Hematopoietic multipotent progenitor cell treated with erythropoietin and hydrocortisone succinate and interleukin-3 and kit ligand, for 6 days (in vitro differentiated cells): ENCODE data around the gene FBLN2.
"Not testable (repeated sequence)": the region's sequence is repeated elsewhere in the genome, so short reads cannot be mapped to it uniquely, and the experiment has no call there.

ENCODE experiments used
- DNase-seq: peaks from one replicate; pipeline ENCODE4 v3.0.0-alpha.2; 2015

Gene FBLN2

DNA sequence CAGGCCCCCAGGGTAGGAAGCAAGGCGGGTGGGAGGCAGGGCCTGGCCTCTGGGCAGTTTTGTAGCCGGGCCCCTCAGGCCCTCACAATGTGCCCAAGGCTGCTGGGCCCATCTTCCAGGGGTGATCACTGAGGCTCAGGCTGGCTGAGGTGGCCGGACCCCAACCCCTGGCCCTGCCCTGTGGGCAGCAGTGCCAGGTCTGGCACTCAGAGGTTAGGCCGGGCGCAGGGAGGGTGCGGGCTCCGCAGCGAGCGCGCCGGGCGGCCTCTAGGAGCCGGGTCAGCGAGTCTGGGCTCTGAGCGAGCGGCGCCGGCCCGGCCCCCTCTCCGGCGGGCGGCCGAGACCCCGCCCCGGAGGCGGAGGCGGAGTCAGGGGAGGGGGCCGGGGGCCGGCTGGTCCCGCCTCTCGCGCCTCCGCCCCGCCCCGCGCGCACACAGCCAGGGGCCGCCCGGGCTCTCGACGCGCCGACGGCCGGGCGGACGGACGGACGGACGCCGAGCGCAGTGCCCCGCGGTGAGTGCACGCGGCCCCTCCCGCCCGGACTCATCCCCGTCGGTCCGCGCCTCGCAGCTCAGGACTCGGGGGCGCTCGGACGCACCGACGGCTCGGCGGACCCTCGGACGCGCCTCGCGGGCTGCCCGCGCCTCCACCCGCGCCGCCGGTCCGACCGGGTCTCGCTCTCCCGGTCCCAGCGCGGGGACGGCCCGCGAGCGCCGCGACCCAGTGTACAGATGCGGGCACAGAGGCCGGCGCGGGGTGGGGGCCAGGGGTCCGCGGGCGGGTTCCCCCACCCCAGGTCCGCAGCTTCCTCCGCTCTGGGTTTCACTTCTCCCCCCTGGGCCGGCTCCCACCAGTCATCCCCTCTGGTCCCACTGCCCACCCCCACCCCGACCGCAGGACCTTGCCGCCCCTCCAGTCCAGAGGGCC lies at the start of gene FBLN2:
FBLN2 (plus strand) TSS at position 430 of the 927 bp plus-strand sequence. CDS start 21,231 bp downstream, outside the sequence.
- DNase-seq, result peak; percentile 60

DNA sequence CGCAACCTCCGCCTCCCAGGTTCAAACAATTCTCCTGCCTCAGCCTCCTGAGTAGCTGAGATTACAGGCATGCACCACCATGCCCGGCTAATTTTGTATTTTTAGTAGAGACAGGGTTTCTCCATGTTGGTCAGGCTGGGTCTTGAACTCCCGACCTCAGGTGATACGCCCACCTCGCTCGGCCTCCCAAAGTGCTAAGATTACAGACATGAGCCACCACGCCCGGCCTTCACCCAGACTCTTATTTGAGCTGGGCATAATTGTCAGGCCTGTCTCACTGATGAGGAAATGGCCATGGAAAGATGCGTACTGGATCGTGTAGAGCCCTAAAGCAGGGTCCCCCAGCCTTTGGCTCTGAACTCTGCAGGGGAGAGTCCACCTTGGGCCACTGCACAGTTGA lies 49.7 kb upstream of the FBLN2 start:
- DNase-seq, result not testable (repeated sequence)

DNA sequence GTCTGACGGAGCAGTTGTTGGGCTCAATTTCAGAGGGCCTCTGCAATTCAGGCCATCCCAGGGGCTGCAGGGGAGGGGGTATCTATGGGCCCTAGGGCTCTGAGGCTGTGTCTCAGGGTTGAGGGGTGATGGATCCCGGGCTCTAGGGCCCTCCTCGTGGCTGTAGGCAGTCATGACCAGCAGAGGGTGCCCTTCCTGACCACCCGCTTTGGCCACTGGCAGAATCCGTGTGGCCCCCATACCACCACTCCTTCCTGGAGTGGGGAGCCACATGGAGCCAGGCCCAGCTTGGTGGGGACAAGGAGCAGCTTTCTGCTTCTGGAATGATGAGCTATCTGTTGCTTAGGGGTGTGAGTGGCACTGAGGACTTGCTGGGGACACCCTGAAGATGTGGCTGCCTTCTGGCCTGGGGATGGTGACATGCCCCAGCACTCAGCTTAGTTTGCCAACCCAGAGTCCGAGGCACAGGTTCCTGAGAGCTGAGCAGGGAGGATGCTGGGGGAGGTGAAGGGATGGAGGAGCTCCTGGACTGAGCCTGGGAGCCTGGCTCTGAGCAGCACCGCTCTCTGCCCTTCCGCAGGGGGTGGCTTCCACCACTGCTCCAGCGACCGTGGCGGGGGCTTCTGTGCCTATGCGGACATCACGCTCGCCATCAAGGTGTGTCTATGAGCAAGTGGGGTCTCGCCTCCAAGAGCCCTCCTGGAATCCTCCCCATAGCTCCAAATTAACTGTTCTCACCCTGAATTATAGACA lies 48.6 kb upstream of the FBLN2 start:
- peak; percentile 65 for DNase-seq

DNA sequence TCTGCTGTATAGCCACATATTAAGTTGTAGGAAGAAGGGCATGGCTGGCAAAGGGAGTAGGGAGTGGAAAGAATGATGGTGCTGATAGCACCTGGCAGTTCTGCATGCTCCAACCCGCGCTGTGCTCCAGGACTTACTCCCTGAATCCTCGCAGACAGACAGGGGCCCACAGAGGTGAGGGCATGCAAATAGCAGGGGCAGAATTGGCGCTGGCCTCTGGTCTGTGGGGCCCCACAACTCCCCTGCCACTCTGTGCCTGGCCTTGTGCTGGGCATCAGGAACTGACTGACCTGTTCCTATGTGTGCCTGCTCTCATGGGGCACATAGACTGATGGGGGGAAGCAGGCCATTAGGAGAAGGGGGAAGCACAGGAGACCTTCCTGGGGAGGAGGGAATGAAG lies 47.9 kb upstream of the FBLN2 start:
- DNase-seq, result no peak

DNA sequence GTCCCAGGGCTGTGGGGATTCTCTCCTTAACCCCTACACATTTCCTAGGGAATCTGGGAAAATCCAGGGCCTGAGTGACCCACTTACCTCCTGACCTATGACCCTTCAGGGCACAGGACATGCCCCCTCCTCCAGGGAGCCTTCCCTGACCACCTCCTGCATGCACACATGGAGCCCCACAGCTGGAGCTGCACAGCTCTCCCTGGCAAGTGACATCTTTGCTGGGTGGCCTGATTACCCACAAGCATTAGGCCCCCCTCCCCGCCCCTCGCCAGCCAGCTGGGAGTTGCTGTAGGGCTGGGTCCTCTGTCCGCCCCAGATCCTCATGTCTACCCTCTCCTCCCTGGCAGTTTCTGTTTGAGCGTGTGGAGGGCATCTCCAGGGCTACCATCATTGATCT lies 47.4 kb upstream of the FBLN2 start:
- DNase-seq, result no peak

DNA sequence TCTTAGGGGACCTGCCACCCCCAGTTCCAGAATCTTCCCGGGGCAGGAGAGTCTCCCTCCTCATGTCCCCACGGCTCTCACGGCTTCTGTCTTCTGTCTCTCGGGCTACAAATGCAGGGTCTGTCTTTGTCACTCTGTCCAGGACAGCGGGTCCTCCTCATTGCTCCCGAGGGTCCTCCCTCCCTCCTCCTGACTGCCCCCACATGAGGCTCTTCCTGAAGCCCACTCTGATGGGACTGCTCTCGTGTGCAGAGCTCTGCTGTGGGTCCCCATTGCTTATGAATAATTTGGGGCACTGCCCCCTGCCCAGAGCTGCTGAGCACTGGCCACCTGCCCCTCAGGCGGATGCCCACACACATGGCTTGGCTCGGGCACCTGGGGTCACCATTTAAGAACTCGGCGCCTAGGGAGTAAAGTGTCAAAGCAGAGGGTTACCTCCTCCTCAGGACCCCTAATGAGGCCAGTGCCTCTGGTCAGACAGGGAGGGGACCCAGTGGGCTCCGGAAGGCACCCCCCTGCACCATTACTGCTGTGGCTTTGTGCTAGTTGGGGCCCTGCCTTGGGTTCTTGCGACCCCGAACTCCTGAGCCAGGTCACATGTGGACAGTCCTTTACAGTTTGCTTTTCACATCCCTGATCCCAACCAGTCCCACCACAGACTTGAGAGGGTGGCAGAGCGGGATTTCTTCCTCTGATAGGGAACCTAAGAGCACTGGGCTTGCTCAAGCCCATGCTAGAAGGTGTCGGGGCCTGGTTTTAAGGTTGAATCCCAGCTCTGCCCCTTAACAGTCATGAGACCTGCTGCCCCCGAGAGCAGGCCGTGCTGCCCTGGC lies 46.8 kb upstream of the FBLN2 start:
- DNase-seq, result no peak

DNA sequence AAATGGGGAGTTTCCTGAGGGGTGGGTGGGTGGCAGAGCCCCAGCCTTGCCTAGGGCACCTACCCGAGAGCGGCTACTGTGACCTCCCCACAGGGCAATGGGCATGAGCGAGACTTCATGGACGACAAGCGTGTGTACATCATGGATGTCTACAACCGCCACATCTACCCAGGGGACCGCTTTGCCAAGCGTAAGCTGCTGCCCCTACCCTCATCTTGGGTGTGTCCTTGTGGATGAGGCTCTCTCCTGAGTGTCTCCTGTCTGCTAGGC lies 46.2 kb upstream of the FBLN2 start:
- no peak for DNase-seq

DNA sequence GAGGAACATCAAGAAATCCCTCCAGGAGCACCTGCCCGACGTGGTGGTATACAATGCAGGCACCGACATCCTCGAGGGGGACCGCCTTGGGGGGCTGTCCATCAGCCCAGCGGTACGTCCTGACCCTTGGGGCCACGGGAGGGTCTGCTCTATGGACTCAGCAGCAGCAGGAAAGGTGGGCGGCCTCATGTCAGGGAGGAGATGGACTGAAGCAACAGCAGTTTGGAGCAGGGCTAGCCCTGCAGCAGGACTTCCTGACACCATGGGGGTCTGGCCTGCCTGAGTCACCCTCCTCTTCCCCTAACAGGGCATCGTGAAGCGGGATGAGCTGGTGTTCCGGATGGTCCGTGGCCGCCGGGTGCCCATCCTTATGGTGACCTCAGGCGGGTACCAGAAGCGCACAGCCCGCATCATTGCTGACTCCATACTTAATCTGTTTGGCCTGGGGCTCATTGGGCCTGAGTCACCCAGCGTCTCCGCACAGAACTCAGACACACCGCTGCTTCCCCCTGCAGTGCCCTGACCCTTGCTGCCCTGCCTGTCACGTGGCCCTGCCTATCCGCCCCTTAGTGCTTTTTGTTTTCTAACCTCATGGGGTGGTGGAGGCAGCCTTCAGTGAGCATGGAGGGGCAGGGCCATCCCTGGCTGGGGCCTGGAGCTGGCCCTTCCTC lies 44.6 kb upstream of the FBLN2 start:
- DNase-seq, result no peak

DNA sequence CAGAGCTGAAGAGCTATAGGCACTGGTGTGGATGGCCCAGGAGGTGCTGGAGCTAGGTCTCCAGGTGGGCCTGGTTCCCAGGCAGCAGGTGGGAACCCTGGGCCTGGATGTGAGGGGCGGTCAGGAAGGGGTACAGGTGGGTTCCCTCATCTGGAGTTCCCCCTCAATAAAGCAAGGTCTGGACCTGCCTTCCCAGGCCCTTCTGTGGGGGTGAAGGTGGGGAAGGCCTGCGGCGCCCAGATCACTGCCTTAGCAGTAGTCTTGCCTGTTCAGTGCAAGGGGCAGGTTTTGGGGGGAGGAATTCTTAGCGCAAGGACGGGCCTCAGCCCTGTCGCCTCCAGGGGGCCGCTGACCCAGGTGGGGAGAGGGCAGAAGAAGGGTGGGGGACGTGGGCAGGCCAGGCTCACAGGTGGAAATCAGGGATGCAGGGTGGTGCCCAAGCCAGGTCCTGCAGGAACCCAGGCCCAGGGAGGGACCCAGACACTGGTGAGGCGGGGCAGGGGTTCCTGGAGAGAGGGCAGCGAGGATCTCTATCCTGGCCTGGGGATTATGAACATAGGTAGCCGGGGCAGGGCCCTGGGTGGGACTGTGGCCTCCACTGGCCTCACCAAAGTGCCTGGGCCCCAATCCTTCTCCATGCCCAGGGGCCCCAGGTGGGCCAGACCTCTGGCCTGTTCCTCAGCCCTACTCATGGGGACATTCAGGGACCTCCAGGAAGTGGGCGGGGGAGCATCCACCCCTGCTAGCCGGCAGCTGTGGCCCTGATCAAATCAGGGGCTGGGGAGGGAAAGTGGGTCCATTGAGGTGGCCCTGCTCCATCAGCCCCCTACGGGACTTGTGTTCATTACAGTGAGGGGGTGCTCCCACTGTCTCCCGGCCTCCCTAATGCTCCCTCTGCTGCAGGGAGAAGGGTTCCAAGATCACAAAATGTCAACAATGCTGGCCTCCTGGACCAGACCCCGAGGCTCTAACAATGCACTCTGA lies 43.5 kb upstream of the FBLN2 start:
- no peak for DNase-seq

DNA sequence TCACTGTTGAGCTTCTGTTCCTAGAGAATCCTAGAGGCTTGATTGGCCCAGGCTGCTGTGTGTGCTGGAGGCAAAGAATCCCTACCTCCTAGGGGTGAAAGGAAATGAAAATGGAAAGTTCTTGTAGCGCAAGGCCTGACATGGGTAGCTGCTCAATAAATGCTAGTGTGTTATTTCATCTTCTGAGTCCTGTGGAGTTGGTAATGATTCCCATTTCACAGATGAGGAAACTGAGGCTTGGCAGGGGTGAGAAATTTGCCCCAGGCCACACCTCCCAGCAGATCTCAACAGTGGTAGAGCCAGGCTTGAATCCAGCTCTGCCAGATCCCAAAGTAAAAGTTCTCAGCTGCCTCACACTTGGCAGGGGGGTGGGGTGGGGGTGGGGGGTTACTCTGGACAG lies 42.7 kb upstream of the FBLN2 start:
- DNase-seq, result no peak

DNA sequence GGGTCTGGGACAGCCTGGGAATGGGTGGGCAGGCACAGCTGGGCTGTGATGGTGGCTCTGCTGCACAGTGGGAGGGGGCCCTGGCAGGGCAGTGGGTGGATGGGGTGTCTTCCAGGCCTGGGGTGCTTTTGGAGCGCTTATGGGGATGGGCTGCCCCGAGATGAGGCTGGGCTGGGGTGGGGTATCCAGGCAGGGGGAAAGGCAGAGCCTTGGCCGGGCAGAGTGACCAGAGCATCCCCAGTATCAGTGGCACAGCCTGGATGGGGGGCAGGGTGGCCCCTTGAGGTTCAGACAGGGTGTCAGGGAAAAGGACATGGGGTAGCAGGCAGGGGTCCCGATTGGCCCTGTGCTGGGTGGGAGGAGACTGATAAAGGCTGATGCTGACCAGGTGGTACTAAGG lies 42.2 kb upstream of the FBLN2 start:
- DNase-seq, result no peak

DNA sequence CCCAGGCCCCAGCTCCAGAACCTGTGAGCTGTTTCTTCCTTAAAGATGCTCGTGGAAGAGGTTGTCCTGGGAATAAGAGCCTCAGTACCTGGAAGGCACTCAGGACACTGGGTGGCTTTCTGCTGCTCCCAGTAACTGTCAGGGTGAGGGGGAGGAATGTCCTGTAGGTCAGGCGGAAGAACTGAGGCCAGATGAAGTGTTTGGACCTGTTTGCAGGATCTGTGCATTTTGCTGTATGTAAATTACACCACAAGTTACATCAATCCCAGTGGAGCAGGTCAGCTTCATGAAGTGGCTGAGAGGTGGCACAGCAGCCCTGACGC lies 41.7 kb upstream of the FBLN2 start:
- no peak for DNase-seq

DNA sequence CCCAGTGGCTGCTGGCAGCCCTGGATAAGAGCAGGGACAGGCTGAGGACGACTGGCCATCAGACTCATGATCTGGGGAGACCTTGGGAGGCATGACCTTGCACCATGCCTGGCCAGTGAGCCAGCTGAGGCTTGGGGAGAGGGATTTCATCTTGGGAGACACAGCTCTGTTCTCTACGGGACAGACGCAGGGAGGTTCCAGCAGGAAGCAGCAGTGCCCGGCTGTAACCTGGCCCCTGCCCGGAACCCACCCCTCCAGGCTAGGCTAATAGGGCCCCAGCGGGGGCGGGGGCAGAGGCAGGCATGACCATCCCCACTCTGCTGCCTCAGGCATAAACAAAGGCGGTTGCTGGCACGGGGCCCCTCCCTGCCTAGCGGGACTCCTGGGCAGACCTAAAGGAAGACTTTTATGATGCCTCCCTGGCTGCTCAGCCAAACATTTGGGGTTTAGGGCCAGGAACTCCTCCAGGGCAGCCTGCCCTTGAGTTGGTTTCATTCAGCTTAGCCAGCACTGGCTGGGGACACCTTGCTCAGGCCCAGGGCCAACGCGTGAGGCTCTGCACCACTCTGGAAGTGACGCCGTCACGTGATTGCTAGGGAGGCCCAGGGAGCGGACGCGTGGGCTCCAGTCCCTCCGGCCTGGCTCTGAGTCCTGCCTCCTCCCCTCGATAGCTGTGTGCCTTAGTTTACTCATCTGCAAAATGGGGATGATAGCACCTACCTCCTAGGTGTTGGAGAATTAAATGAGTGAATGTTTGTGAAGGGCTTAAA lies 41.2 kb upstream of the FBLN2 start:
- no peak for DNase-seq

DNA sequence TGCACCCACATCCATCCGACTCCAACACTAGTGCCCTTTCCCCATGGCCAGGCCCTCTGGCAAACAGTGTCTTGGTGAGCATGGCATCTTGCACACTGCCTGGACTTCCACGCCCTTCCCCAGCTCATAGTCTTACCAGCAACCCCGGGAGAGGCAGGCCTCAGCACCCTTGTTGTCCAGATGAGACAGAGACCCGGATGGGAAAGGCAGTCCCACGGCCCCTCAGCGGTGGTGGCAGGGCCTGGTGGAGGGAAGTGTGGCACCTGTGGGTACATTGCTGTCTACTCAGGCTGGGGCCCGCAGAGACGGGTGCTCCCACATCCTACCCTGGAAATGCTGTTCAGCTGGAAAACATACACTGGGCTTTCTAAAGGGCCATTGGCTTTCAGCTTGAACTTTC lies 40.4 kb upstream of the FBLN2 start:
- no peak for DNase-seq

DNA sequence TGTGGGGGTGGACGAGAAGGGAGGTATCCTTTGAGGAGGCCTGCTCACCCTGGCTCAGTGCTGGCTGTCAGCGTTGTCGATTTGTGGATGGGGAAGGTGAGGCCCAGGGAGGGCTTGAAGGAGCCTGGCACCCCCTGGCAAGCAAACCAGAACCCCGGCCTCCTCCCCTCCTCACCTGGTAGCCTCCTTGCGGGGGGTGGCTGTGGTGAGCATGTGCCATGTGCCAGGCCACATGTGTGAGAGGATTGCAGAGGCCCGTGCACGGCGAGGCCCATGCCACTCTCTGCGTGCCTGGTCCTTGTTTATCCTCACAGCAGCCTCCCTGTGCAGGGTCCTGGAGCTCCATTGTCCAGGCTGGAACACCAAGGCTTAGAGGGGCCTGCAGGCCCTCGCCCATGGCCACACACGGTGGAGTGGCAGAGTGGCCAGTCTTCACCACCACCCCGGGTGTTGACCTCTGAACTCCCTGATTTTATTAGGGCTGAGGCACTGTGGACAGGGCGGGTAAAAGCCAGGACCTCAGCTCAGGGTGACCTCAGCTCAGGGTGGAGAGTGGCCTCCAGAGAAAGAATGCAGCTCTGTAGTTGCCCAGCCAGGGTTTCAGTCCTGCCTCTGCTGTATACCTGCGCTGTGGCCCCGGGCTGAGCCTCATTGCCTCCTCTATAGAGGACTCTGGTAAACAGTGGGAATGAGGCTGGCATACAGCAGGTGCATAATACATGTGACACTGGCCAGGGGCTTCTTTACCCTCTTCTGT lies 39.7 kb upstream of the FBLN2 start:
- no peak for DNase-seq

DNA sequence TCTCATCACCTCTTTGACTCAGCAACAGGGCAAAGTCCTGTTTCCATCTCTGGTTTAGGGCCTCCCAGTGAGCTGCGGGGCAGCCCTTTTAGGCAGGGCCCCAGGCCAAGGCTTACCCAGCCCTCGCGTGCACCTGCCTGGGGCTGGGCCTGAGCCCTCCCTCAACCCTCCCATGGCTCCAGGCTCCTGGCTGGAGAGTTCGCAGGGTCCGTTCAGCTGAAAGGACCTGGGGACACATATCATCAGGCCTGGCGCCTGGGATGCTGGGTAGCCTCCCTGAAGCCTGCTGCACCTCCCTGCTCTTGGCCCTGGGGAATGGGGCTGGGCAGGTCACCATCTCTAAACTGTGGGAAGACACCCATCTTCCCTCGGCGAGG lies 39.1 kb upstream of the FBLN2 start:
- DNase-seq, result no peak

DNA sequence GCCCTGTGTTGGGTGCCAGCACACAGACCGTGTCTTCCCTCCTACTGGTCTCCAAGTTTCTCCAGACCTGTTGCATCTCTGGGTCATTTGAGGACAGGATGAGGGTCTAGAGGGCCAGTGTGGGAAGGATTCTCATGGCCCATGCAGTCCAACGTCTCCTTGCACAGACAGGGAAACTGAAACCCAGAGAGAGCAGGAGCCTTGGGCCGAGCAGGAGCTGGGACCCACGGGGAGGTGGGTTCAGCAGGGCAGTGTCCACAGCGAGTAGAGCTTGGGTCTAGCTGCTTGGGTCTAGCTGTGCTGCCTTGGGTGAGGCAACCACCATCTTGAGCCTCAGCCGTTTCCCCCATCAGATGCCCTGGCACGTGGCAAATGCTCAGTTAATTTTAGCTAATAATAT lies 36.5 kb upstream of the FBLN2 start:
- DNase-seq, result no peak

DNA sequence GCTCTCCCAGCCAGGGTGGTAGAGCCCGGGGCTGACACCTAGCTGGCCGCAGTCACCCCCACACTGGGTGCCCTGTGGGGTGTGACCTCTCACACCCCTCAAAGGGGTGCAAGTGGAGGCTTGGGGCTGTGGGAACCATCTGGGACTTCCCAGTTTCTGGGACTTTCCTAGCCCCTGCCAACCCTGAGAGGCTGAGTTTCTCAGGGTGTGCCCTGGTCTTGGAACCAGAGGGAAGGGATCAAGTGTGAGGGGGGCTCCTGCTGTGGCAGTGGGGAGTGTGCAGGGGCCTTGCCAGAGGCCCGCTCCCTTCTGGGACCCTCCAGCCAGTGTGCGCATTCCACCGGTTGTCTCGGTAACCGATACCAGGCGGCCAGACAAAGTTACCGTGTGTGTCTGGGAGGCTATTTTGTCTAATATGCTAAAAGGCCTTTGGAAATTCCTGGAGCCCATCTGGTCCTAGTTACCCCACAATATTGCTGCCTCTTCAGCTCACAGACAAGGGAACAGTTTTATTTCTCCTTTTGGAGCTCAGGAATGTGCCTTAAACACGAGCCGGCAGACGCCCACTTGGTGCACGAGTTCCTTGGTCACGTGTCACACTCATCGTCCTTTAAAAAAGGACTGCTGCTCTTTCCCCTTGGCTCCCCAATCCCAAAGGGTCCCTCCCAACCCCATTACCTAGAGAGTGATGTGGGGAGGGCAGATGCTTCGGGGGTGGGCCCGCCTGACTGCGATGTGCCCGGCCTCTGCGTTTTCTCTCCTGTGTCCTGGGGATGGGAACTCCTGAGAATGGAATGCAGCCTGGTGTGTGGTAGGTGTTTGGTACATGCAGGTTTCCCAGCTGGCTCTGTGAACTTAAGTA lies 35.6 kb upstream of the FBLN2 start:
- DNase-seq, result no peak

DNA sequence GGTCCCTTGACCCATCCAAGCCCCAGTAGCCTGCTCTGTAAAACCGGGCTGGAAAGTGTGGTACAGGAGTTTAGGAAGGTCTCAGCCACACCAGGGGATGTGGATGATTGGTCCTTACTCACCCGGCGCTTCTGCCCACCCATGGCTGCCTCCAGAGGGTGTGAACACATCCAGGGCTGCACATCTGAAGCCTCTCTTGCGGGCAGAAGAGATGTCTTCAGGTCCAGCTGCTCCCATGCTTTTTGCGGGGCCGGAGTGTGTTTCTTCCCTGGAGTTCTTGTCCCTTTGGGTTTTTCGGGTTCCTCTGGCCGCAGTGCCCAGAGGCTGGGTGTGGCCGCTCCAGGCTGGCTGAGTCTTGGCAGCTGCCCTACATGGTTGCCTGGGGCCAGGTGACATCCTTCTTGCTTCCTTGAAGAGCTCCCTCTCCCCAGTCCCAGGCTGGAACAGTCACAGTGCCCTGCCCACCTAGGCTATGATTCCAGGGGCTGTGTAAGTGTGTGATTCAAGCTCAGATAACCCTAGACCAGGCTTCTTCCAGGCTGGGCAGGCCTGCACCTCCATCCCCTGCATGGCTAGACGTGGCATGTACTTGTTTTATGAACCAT lies 34.9 kb upstream of the FBLN2 start:
- no peak for DNase-seq
